ENCODE results near the gene CLTRN. TPM values are rescaled to one million over a fixed set of nuclear protein-coding genes. Genes with fewer than 3 reads are reported as not detected.

The CLTRN gene
- polyA plus RNA-seq, 1 of the 3 experiments (the other 2 are of a cell fraction), result 0.16 TPM

GRCh38 chrX:15602761-15603160 lies 61.8 kb downstream of the CLTRN start:
- no peak overlapping the region for H2AFZ ChIP-seq (ENCODE audit: low read depth)
- no peaks in the 10 kb centered on the region for H3K4me1 ChIP-seq (ENCODE audit: control insufficient read depth in 1 of 2, insufficient read depth in 2 of 2, low read depth in 1 of 2, low read length in 1 of 2)
- ChIA-PET POLR2A (no interaction called here), CTCF (no interaction called here)
- no peaks in the 10 kb centered on the region for H4K20me1 ChIP-seq (ENCODE audit: insufficient read depth)
- H3K36me3 ChIP-seq (replicated peaks in 1 of 2; ENCODE audit: control insufficient read depth in 1 of 2, insufficient read depth in 2 of 2, low read length in 1 of 2), result no peaks in the 10 kb centered on the region
- no peaks in the 10 kb centered on the region for H3K9me3 ChIP-seq
- WGBS (ENCODE audit: low lambda C conversion rate), result 25% methylated on average over 5 of the region's 5 CpGs
- no peak overlapping the region for H3K4me2 ChIP-seq
- H3K79me2 ChIP-seq (ENCODE audit: insufficient read depth), result no peaks in the 10 kb centered on the region
- no peaks in the 10 kb centered on the region for H3K27me3 ChIP-seq (ENCODE audit: insufficient read depth)
- H3K27ac ChIP-seq (ENCODE audit: low read depth in 2 of 2, low read length in 1 of 2), result no peak overlapping the region
- no peak overlapping the region for H3K4me3 ChIP-seq (ENCODE audit: low read depth in 2 of 2, low read length in 1 of 2)
- H3F3A ChIP-seq (replicated peaks; ENCODE audit: insufficient read depth), result no peaks in the 10 kb centered on the region
- TF ChIP-seq RFX5 (IDR thresholded peaks at IDR 0.05; ENCODE audit: low read length) (no peak), GATA2 (CRISPR knock-in tag; IDR thresholded peaks at IDR 0.05) (no peak), EZH2phosphoT487 (IDR thresholded peaks at IDR 0.05; ENCODE audit: borderline replicate concordance, low read depth) (no peak), RAD21 (IDR thresholded peaks at IDR 0.05; ENCODE audit: low read length) (no peak), CHD2 (IDR thresholded peaks at IDR 0.05; ENCODE audit: low read length, partially characterized antibody) (no peak), SMC3 (IDR thresholded peaks at IDR 0.05; ENCODE audit: low read depth, low read length) (no peak), IRF3 (IDR thresholded peaks at IDR 0.05; ENCODE audit: low read depth, low read length) (no peak), TCF12 (IDR thresholded peaks at IDR 0.05) (no peak), MEF2A (IDR thresholded peaks at IDR 0.05; ENCODE audit: borderline replicate concordance, low read depth) (no peak), JUND (IDR thresholded peaks at IDR 0.05) (no peak), MXI1 (IDR thresholded peaks at IDR 0.05; ENCODE audit: low read depth, low read length) (no peak), FOSL2 (IDR thresholded peaks at IDR 0.05; ENCODE audit: borderline replicate concordance, low read depth) (no peak), MAX (IDR thresholded peaks at IDR 0.05; ENCODE audit: low read depth) (no peak), POLR2AphosphoS5 (IDR thresholded peaks at IDR 0.05; ENCODE audit: low read depth, low read length) (no peak), SIN3A (IDR thresholded peaks at IDR 0.05; ENCODE audit: borderline replicate concordance, low read depth, low read length) (no peak)
- DNase-seq, result no peak
- H3K9me2 ChIP-seq, result no peaks in the 10 kb centered on the region
- no peak overlapping the region for H3K9ac ChIP-seq

- WGBS (ENCODE audit: low lambda C conversion rate), result 15% methylated on average over 3 of the region's 3 CpGs
- no peak overlapping the region for H3K4me3 ChIP-seq (ENCODE audit: low read depth in 2 of 2, low read length in 1 of 2)
- no peaks in the 10 kb centered on the region for H3K4me1 ChIP-seq (ENCODE audit: control insufficient read depth in 1 of 2, insufficient read depth in 2 of 2, low read depth in 1 of 2, low read length in 1 of 2)
- H3F3A ChIP-seq (replicated peaks; ENCODE audit: insufficient read depth), result no peaks in the 10 kb centered on the region
- H3K36me3 ChIP-seq (replicated peaks in 1 of 2; ENCODE audit: control insufficient read depth in 1 of 2, insufficient read depth in 2 of 2, low read length in 1 of 2), result no peaks in the 10 kb centered on the region
- CTCF ChIA-PET, result no interaction called here
- TF ChIP-seq ELF1 (IDR thresholded peaks at IDR 0.05), result no peak
- no peak for TF ChIP-seq FOXM1 (IDR thresholded peaks at IDR 0.05; ENCODE audit: low read depth)
- TF ChIP-seq SIN3A (IDR thresholded peaks at IDR 0.05; ENCODE audit: borderline replicate concordance, low read depth, low read length), result no peak
- no peak for TF ChIP-seq MEF2A (IDR thresholded peaks at IDR 0.05; ENCODE audit: borderline replicate concordance, low read depth)
- no peak for TF ChIP-seq CHD2 (IDR thresholded peaks at IDR 0.05; ENCODE audit: low read length, partially characterized antibody)
- no peak for TF ChIP-seq RAD21 (IDR thresholded peaks at IDR 0.05; ENCODE audit: low read length)
- TF ChIP-seq EP300 (IDR thresholded peaks at IDR 0.05; ENCODE audit: borderline replicate concordance in 1 of 2, low read depth in 1 of 2, low read length in 1 of 2), result no peak
- no peak for TF ChIP-seq RCOR1 (IDR thresholded peaks at IDR 0.05; ENCODE audit: low read length)
- TF ChIP-seq POLR2AphosphoS5 (IDR thresholded peaks at IDR 0.05; ENCODE audit: low read depth, low read length), result no peak
- TF ChIP-seq GABPA (IDR thresholded peaks at IDR 0.05; ENCODE audit: low read depth), result no peak
- no peak for TF ChIP-seq USF2 (IDR thresholded peaks at IDR 0.05; ENCODE audit: borderline replicate concordance, low read depth, low read length)
- no peak for TF ChIP-seq TEAD4 (IDR thresholded peaks at IDR 0.05; ENCODE audit: borderline replicate concordance, insufficient read depth)
- no peak for TF ChIP-seq IRF3 (IDR thresholded peaks at IDR 0.05; ENCODE audit: low read depth, low read length)
- no peak for TF ChIP-seq GATA2 (CRISPR knock-in tag; IDR thresholded peaks at IDR 0.05)
- no peak for TF ChIP-seq FOSL2 (IDR thresholded peaks at IDR 0.05; ENCODE audit: borderline replicate concordance, low read depth)
- TF ChIP-seq JUND (IDR thresholded peaks at IDR 0.05), result no peak
- TF ChIP-seq RXRA (IDR thresholded peaks at IDR 0.05; ENCODE audit: borderline replicate concordance, low read depth), result no peak
- no peaks in the 10 kb centered on the region; the same call in 1 of the 2 replicates for H3K27me3 ChIP-seq (ENCODE audit: insufficient read depth)
- H3K79me2 ChIP-seq (ENCODE audit: insufficient read depth), result no peaks in the 10 kb centered on the region
- H3K4me2 ChIP-seq, result no peak overlapping the region
- no peak overlapping the region for H3K9ac ChIP-seq
- no peak overlapping the region for H2AFZ ChIP-seq (ENCODE audit: low read depth)
- no peaks in the 10 kb centered on the region for H4K20me1 ChIP-seq (ENCODE audit: insufficient read depth)
- H3K27ac ChIP-seq (ENCODE audit: low read depth in 2 of 2, low read length in 1 of 2), result no peak overlapping the region
- POLR2A ChIA-PET, result no interaction called here
- H3K9me2 ChIP-seq, result no peaks in the 10 kb centered on the region
- no peaks in the 10 kb centered on the region for H3K9me3 ChIP-seq
- DNase-seq, result no peak
These were observed 62.7 kb downstream of the CLTRN start for GRCh38 chrX:15601932-15602331.
